A673 (cell line): Measurements from ENCODE around the gene ZSCAN26. TPM values are rescaled to one million over a fixed set of nuclear protein-coding genes. Genes with fewer than 3 reads are reported as not detected.

Source experiments
- BruUV-seq: library from RNA; stranded (reverse); fragments of 400-500 nt; replicated peaks from 2 replicates; lab custom pipeline; 2021; lab: Mats Ljungman, UMichigan
- CTCF ChIA-PET: fragments of 300-600 bp; sonication (Branson Sonifier 250); formaldehyde crosslinking; loops from one replicate; lab custom pipeline; 2022; ENCODE audit warnings: antibody characterized with exemption; lab: Charles Lee
- POLR2A ChIA-PET: fragments of 300-600 bp; sonication (Branson Sonifier 250); formaldehyde crosslinking; loops from one replicate; lab custom pipeline; 2022; ENCODE audit warnings: antibody characterized with exemption; ENCODE audit not compliant: low non-redundant PET; lab: Charles Lee
- DNase-seq: peaks from one replicate; pipeline ENCODE4 v3.0.0-alpha.2; 2015; ENCODE audit warnings: low spot score
- H3K27ac ChIP-seq: fragments of 200-600 bp; sonication (generic); 2 replicates; pipeline ENCODE4 v1.5.1; 2016; ENCODE audit warnings: mixed run types, low read depth, mild to moderate bottlenecking, mixed read lengths, antibody characterized with exemption, low read length; ENCODE audit not compliant: poor library complexity, severe bottlenecking
- H3K27me3 ChIP-seq: fragments of 200-600 bp; sonication (generic); replicated peaks from 2 replicates; pipeline ENCODE4 v1.6.1; 2017; ENCODE audit warnings: mixed run types, low read depth, mild to moderate bottlenecking, mixed read lengths, antibody characterized with exemption, low read length; ENCODE audit not compliant: insufficient read depth, poor library complexity
- H3K36me3 ChIP-seq: fragments of 200-600 bp; sonication (generic); 2 replicates; pipeline ENCODE4 v1.6.1; 2016; ENCODE audit warnings: mixed run types, mild to moderate bottlenecking, mixed read lengths, antibody characterized with exemption, low read length; ENCODE audit not compliant: insufficient read depth, poor library complexity, severe bottlenecking
- H3K4me1 ChIP-seq: fragments of 200-600 bp; sonication (generic); 2 replicates; pipeline ENCODE4 v1.6.1; 2017; ENCODE audit warnings: mixed run types, mild to moderate bottlenecking, mixed read lengths, antibody characterized with exemption, low read length; ENCODE audit not compliant: insufficient read depth, poor library complexity, severe bottlenecking
- H3K4me3 ChIP-seq: fragments of 200-600 bp; sonication (generic); 2 replicates; pipeline ENCODE4 v1.5.1; 2016; ENCODE audit warnings: low read depth, mixed run types, mild to moderate bottlenecking, mixed read lengths, low read length; ENCODE audit not compliant: poor library complexity, severe bottlenecking
- H3K9me3 ChIP-seq: fragments of 200-600 bp; sonication (generic); 2 replicates; pipeline ENCODE4 v1.6.1; 2016; ENCODE audit warnings: mixed run types, low read depth, mild to moderate bottlenecking, mixed read lengths, antibody characterized with exemption, low read length; ENCODE audit not compliant: poor library complexity, severe bottlenecking
- EZH2 ChIP-seq: fragments of 200-600 bp; sonication (generic); IDR thresholded peaks from 2 replicates; pipeline ENCODE4 v1.6.1; 2017; ENCODE audit warnings: borderline replicate concordance, low read depth, mild to moderate bottlenecking, mixed read lengths, antibody characterized with exemption, low read length; ENCODE audit not compliant: poor library complexity, severe bottlenecking
- intact Hi-C: fragments of 100-400 bp; cut with micrococcal nuclease; formaldehyde crosslinking; loops from one replicate; pipeline ENCODE4 v1.10.0; 2022; ENCODE audit not compliant: unreplicated experiment
- total RNA-seq: library from RNA; stranded (reverse); gene quantifications from 2 replicates; pipeline ENCODE4 v1.2.3, GENCODE V29; 2021
- TF ChIP-seq, protein P1 (sequence below): fragments of 300-800, 200-600 bp; sonication (generic); conservative IDR thresholded peaks from 2 replicates; pipeline ENCODE4 v1.5.1; 2017; ENCODE audit warnings: low read depth, mild to moderate bottlenecking, antibody characterized with exemption, low read length, moderate library complexity, mixed read lengths

The ZSCAN26 gene
- total RNA-seq, 1 experiment from 2014 or later: 19.9 TPM

- Histone ChIP-seq H3K4me3 (peak overlapping the region; percentile 52), H3K27me3 (no peaks in the 10 kb centered on the region), H3K27ac (peak overlapping the region; percentile 36), H3K4me1 (no peaks in the 10 kb centered on the region), H3K36me3 (no peaks in the 10 kb centered on the region), H3K9me3 (no peaks in the 10 kb centered on the region)
- ChIA-PET POLR2A (interaction anchor here (0.7 kb wide), 1 partner anchor 382 kb away, joined by 3 read pairs; no protein-coding TSS in a partner anchor), CTCF (interaction anchor here (0.7 kb wide), 1 partner anchor 601 kb away, joined by 3 read pairs; no protein-coding TSS in a partner anchor)
- intact Hi-C loops: no loop called here
- TSS peak; percentile 65 for BruUV-seq
- peak; percentile 75 for DNase-seq
- TF ChIP-seq, protein P1, sequence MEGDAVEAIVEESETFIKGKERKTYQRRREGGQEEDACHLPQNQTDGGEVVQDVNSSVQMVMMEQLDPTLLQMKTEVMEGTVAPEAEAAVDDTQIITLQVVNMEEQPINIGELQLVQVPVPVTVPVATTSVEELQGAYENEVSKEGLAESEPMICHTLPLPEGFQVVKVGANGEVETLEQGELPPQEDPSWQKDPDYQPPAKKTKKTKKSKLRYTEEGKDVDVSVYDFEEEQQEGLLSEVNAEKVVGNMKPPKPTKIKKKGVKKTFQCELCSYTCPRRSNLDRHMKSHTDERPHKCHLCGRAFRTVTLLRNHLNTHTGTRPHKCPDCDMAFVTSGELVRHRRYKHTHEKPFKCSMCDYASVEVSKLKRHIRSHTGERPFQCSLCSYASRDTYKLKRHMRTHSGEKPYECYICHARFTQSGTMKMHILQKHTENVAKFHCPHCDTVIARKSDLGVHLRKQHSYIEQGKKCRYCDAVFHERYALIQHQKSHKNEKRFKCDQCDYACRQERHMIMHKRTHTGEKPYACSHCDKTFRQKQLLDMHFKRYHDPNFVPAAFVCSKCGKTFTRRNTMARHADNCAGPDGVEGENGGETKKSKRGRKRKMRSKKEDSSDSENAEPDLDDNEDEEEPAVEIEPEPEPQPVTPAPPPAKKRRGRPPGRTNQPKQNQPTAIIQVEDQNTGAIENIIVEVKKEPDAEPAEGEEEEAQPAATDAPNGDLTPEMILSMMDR: no peak
- no peak for TF ChIP-seq EZH2
These were observed 48.4 kb upstream of the ZSCAN26 start for GRCh38 chr6:28218312-28219248.

DNA sequence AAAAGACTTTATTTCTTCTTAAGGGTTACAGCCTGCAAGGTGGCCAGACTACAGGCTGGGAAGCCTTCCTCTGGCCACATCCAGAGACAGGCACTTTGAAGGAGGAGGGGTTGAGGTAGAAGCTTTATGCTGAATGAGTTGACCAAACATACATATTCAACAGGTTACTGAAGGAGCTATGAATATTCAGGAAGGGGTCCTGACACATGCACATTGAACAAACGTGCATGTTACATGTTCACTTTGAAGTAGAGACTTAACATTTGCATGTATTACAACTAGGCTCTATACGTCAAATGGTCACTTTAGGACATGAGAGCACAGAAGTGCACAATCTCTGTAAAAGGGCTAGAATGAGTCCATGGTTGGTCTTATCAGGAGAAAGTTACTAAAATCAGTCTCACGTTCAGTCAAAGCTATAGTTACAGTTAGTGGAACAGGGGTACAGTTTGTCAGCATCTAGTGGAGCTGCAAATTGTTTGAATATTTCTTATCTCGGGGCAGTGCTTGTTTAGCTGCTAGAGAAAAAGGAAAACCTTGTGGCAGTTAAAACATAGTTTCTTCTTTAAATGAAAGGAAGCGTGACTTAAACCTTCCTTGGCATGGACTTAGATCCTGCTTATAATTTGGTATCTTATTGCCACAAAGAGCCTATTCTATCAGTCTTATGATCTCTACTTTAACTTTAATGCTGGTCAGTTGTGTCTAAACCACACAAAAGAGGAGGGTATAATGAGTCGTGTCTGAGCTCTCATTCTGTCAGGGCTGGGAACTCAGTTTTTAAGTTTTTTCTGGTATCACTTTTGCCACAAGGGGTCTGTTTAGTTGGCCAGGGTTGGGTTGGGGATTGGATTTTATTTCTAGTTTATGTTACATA is 46.4 kb upstream of the ZSCAN26 start:
- H3K4me3 ChIP-seq: no peak overlapping the region
- ChIA-PET CTCF (interaction anchor here (0.7 kb wide), 1 partner anchor 79 kb away, joined by 3 read pairs; the partner anchor contains the start of gene ZKSCAN8), POLR2A (no interaction called here)
- no peak for DNase-seq
- TF ChIP-seq, protein P1: no peak
- TF ChIP-seq EZH2: no peak
- H3K4me1 ChIP-seq: peaks cover 4% of the 10 kb centered on the region
- H3K9me3 ChIP-seq: no peaks in the 10 kb centered on the region
- no peak overlapping the region for H3K27ac ChIP-seq
- no TSS peak for BruUV-seq
- H3K27me3 ChIP-seq: no peaks in the 10 kb centered on the region
- intact Hi-C loops: no loop called here
- H3K36me3 ChIP-seq: no peaks in the 10 kb centered on the region
